ENCODE results near the gene CASP9.

DNA sequence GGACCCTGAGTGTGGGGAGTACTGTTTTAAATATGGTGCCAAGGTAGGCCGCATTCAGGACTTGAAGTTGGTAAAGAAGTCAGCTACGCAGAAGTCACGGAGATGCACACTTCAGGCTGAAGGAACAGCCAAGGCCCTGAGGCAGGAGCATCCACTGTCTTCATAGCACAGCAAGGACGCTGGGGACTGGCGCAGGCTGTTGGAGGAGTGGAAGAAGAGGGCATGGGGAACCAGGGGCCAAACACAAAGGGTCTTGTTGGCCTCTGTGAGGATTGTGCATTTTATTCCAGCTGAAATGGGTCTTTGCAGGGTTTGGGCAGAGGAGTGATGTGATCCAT lies 19.2 kb upstream of the CASP9 start:
- TF ChIP-seq, protein P1, sequence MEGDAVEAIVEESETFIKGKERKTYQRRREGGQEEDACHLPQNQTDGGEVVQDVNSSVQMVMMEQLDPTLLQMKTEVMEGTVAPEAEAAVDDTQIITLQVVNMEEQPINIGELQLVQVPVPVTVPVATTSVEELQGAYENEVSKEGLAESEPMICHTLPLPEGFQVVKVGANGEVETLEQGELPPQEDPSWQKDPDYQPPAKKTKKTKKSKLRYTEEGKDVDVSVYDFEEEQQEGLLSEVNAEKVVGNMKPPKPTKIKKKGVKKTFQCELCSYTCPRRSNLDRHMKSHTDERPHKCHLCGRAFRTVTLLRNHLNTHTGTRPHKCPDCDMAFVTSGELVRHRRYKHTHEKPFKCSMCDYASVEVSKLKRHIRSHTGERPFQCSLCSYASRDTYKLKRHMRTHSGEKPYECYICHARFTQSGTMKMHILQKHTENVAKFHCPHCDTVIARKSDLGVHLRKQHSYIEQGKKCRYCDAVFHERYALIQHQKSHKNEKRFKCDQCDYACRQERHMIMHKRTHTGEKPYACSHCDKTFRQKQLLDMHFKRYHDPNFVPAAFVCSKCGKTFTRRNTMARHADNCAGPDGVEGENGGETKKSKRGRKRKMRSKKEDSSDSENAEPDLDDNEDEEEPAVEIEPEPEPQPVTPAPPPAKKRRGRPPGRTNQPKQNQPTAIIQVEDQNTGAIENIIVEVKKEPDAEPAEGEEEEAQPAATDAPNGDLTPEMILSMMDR (IDR thresholded peaks at IDR 0.05): no peak
- TF ChIP-seq POLR2A (IDR thresholded peaks at IDR 0.05): no peak

Measured in testis (tissue), 2 donors.